GM19372 (cell line): Measurements from ENCODE around the gene GPR21.

Source experiments
- ATAC-seq: cut with Tn5 transposase; IDR thresholded peaks from one replicate; pipeline ENCODE4 v1.9.1; 2021; ENCODE audit warnings: mild to moderate bottlenecking, low read depth, moderate library complexity; ENCODE audit not compliant: unreplicated experiment

Gene GPR21

GRCh38 chr9:123063177-123063598 lies 29.7 kb downstream of the GPR21 start:
- ATAC-seq: no peak

- no peak for ATAC-seq
Observed at GRCh38 chr9:123063896-123064295, 30.4 kb downstream of the GPR21 start.

GRCh38 chr9:123064716-123065115 lies 31.2 kb downstream of the GPR21 start:
- no peak for ATAC-seq

GRCh38 chr9:123065196-123065595 lies 31.7 kb downstream of the GPR21 start:
- no peak for ATAC-seq

- no peak for ATAC-seq
Observed at GRCh38 chr9:123067136-123067535, 33.7 kb downstream of the GPR21 start.

- ATAC-seq: no peak
Observed at GRCh38 chr9:123069010-123069481, 35.6 kb downstream of the GPR21 start.

GRCh38 chr9:123070198-123070597 lies 36.7 kb downstream of the GPR21 start:
- no peak for ATAC-seq

- ATAC-seq: no peak
Observed at GRCh38 chr9:123072407-123072995, 39.0 kb downstream of the GPR21 start.

- no peak for ATAC-seq
Observed at GRCh38 chr9:123073441-123073840, 40.0 kb downstream of the GPR21 start.

GRCh38 chr9:123073991-123074422 lies 40.5 kb downstream of the GPR21 start:
- ATAC-seq: no peak

- ATAC-seq: no peak
Observed at GRCh38 chr9:123074628-123075027, 41.2 kb downstream of the GPR21 start.

- no peak for ATAC-seq
Observed at GRCh38 chr9:123080444-123080843, 47.0 kb downstream of the GPR21 start.

- no peak for ATAC-seq
Observed at GRCh38 chr9:123081824-123082223, 48.4 kb downstream of the GPR21 start.

GRCh38 chr9:123083680-123084079 lies 50.2 kb downstream of the GPR21 start:
- no peak for ATAC-seq

- ATAC-seq: no peak
Observed at GRCh38 chr9:123084256-123084655, 50.8 kb downstream of the GPR21 start.
